ENCODE data around the gene TEX261.

GRCh38 chr2:70982971-70983370 lies 11.7 kb downstream of the TEX261 start:
- TF ChIP-seq, protein P1, sequence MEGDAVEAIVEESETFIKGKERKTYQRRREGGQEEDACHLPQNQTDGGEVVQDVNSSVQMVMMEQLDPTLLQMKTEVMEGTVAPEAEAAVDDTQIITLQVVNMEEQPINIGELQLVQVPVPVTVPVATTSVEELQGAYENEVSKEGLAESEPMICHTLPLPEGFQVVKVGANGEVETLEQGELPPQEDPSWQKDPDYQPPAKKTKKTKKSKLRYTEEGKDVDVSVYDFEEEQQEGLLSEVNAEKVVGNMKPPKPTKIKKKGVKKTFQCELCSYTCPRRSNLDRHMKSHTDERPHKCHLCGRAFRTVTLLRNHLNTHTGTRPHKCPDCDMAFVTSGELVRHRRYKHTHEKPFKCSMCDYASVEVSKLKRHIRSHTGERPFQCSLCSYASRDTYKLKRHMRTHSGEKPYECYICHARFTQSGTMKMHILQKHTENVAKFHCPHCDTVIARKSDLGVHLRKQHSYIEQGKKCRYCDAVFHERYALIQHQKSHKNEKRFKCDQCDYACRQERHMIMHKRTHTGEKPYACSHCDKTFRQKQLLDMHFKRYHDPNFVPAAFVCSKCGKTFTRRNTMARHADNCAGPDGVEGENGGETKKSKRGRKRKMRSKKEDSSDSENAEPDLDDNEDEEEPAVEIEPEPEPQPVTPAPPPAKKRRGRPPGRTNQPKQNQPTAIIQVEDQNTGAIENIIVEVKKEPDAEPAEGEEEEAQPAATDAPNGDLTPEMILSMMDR (IDR thresholded peaks at IDR 0.05) = no peak
- no peak for TF ChIP-seq POLR2A (IDR thresholded peaks at IDR 0.05)

Measured in body of pancreas (tissue), 4 donors.